ENCODE data around the gene GRIA4.
"Not testable (repeated sequence)": the region's sequence is repeated elsewhere in the genome, so short reads cannot be mapped to it uniquely, and the experiment has no call there.

GRIA4 gene

GRCh38 chr11:105935791-105936190, 325.9 kb downstream of the GRIA4 start:
- DNase-seq = no peak

- no peak for DNase-seq
Observed at GRCh38 chr11:105937331-105937730, 327.5 kb downstream of the GRIA4 start.

- no peak for DNase-seq
Observed at GRCh38 chr11:105937738-105938137, 327.9 kb downstream of the GRIA4 start.

GRCh38 chr11:105942921-105943320, 333.0 kb downstream of the GRIA4 start:
- no peak for DNase-seq

- DNase-seq = no peak
Observed at GRCh38 chr11:105948918-105949590, 339.2 kb downstream of the GRIA4 start.

- no peak for DNase-seq
Observed at GRCh38 chr11:105953886-105954285, 344.0 kb downstream of the GRIA4 start.

- no peak for DNase-seq
Observed at GRCh38 chr11:105960252-105961245, 350.7 kb downstream of the GRIA4 start.

- no peak for DNase-seq
Observed at GRCh38 chr11:105968021-105968697, 358.3 kb downstream of the GRIA4 start.

GRCh38 chr11:105969756-105970155, 359.9 kb downstream of the GRIA4 start:
- no peak for DNase-seq

GRCh38 chr11:105975128-105975527, 365.3 kb downstream of the GRIA4 start:
- DNase-seq = no peak

GRCh38 chr11:105979997-105980703, 370.3 kb downstream of the GRIA4 start:
- no peak for DNase-seq

GRCh38 chr11:105986554-105986953, 376.7 kb downstream of the GRIA4 start:
- DNase-seq = no peak

GRCh38 chr11:105988197-105988596, 378.3 kb downstream of the GRIA4 start:
- no peak for DNase-seq

- no peak for DNase-seq
Observed at GRCh38 chr11:105989124-105989523, 379.3 kb downstream of the GRIA4 start.

GRCh38 chr11:105991888-105992287, 382.0 kb downstream of the GRIA4 start:
- no peak for DNase-seq

GRCh38 chr11:106001304-106002012, 391.6 kb downstream of the GRIA4 start:
- DNase-seq = no peak

- not testable (repeated sequence) for DNase-seq
Observed at GRCh38 chr11:106003094-106003493, 393.2 kb downstream of the GRIA4 start.

GRCh38 chr11:106011481-106011880, 401.6 kb downstream of the GRIA4 start:
- no peak for DNase-seq

GRCh38 chr11:106012744-106013143, 402.9 kb downstream of the GRIA4 start:
- no peak for DNase-seq

GRCh38 chr11:106014035-106014434, 404.2 kb downstream of the GRIA4 start:
- no peak for DNase-seq

- no peak for DNase-seq
Observed at GRCh38 chr11:106014620-106015019, 404.7 kb downstream of the GRIA4 start.

GRCh38 chr11:106015066-106015465, 405.2 kb downstream of the GRIA4 start:
- no peak for DNase-seq

Data from activated CD8-positive, alpha-beta memory T cell treated with anti-CD3 and anti-CD28 coated beads for 24 hours (primary cell).